ENCODE measurements around the gene RCOR1.

The RCOR1 gene

DNA sequence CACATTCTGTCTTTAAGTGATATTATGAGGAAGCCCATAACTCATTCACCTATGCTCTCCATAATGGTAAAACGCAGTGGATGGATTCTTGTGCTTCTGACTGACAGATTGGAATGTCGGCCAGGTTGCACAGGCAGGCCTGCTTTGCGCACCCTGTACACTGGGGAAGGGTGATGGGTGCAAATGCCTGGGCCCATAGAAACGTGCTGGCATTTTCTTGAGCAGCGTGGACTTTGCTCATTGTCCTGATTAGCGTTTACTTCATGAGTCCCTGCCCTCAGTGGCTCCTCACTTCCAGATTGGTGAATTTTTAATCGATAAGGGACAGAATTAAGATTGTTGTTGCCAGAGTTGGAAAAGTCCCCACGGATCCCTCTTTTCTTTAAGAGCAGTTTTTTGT is 103.9 kb downstream of the RCOR1 start:
- peak overlapping the region; percentile 17 to 76 (median 53) for H3K27ac Mint-ChIP-seq
- H3K4me1 Mint-ChIP-seq = peaks cover 61% of the 10 kb centered on the region
- H3K4me3 Mint-ChIP-seq = no peak overlapping the region
- TF ChIP-seq, protein P1, sequence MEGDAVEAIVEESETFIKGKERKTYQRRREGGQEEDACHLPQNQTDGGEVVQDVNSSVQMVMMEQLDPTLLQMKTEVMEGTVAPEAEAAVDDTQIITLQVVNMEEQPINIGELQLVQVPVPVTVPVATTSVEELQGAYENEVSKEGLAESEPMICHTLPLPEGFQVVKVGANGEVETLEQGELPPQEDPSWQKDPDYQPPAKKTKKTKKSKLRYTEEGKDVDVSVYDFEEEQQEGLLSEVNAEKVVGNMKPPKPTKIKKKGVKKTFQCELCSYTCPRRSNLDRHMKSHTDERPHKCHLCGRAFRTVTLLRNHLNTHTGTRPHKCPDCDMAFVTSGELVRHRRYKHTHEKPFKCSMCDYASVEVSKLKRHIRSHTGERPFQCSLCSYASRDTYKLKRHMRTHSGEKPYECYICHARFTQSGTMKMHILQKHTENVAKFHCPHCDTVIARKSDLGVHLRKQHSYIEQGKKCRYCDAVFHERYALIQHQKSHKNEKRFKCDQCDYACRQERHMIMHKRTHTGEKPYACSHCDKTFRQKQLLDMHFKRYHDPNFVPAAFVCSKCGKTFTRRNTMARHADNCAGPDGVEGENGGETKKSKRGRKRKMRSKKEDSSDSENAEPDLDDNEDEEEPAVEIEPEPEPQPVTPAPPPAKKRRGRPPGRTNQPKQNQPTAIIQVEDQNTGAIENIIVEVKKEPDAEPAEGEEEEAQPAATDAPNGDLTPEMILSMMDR (IDR thresholded peaks at IDR 0.05; ENCODE audit: unreplicated experiment in 3 of 3) = no peak
- H3K27me3 Mint-ChIP-seq (ENCODE audit: low read depth) = no peaks in the 10 kb centered on the region
- H3K9me3 Mint-ChIP-seq = peaks cover 4% of the 10 kb centered on the region
- H3K36me3 Mint-ChIP-seq (ENCODE audit: low read depth) = peaks cover 9% of the 10 kb centered on the region

DNA sequence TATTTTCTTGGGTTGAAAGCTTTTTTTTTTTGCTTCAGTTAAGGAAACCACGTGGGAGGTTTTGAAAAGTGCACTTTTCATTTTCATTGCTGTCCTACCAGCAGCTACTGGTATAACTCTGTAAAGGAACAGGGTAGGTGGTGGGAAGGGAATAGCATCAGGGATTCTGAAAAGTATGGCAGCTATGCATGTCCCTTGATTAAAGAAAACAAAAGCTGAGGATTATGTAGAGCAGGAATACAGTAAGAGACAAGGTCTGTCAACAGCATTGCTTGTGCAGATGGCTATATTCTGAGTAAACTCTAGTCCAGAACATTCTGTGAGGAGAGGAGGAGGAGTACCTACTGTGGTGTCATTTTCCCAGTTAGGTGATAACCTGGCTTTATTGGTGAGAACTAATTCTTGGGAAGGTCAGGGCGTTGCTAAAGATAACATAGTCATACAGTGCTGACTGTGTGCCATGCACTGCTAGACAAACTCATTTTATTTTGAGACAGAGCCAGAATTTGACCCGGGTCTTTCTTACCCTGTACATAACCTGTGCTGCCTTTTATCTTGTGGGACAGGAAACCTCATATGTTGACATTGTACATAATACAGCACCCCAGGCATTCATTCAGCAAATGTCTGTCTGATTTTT is 104.5 kb downstream of the RCOR1 start:
- peak overlapping the region in 1 of 3 experiments; percentile 4 for H3K4me3 Mint-ChIP-seq
- peaks cover 57% of the 10 kb centered on the region for H3K4me1 Mint-ChIP-seq
- no peaks in the 10 kb centered on the region for H3K27me3 Mint-ChIP-seq (ENCODE audit: low read depth)
- peaks cover 4% of the 10 kb centered on the region for H3K9me3 Mint-ChIP-seq
- peak overlapping the region; percentile 12 to 76 (median 57) for H3K27ac Mint-ChIP-seq
- H3K36me3 Mint-ChIP-seq (ENCODE audit: low read depth) = peaks cover 15% of the 10 kb centered on the region
- TF ChIP-seq, protein P1 (IDR thresholded peaks at IDR 0.05; ENCODE audit: unreplicated experiment in 3 of 3) = no peak

DNA sequence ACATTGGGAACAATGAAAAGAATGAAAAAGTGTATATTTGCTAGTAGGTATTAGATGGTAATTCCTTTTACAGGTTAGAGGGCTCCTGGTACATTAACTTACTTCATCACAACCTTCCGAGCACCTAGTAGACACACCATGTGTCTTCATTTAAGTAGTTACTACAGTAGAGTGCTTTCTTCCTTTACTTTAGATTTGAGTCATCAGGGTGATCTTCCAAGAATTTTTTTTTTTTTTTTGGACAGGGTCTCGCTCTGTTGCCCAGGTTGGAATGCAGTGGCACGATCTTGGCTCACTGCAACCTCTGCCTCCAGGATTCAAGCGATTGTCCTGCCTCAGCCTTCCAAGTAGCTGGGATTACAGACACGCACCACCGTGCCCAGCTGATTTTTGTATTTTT is 105.1 kb downstream of the RCOR1 start:
- Mint-ChIP-seq H3K27me3 (ENCODE audit: low read depth) (no peaks in the 10 kb centered on the region), H3K27ac (peak overlapping the region; percentile 12 to 76 (median 57)), H3K36me3 (ENCODE audit: low read depth) (peaks cover 20% of the 10 kb centered on the region), H3K4me1 (peaks cover 52% of the 10 kb centered on the region), H3K4me3 (no peak overlapping the region), H3K9me3 (peaks cover 5% of the 10 kb centered on the region)
- TF ChIP-seq, protein P1 (IDR thresholded peaks at IDR 0.05; ENCODE audit: unreplicated experiment in 3 of 3) = no peak

DNA sequence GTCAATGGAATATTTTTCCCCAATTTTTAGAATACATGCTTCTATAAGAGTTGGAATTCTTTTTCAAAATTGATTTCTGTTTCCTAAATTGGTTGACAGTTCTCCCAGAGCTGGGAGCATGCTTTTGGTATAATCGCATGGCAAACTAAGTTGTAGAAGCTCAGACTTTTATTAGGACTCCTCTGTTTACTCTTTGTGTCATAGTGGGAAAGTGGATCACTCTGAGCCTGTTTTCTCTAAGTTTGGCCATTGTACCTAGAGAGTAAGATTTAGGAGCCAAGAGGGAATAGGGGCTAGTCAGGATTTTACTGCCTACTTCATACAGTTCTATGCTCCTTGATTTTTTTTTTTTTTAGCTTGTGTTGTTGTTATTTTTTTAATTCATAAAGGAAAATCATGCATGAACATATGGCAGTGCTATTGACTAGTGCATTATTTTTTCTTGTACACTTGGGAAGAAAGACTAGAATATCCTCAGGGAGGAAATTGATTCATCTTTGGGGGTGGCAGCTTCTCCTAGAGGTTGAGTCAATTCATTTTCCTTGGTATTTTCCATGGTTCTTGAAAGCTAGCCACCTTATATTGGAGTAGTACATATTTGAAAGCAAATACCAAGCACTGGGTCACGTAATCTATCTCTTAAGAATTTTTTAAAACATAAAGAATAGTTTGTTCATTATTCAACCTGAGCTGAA is 107.1 kb downstream of the RCOR1 start:
- Mint-ChIP-seq H3K4me3 (no peak overlapping the region), H3K27ac (no peak overlapping the region), H3K9me3 (peaks cover 19% of the 10 kb centered on the region), H3K4me1 (peaks cover 34% of the 10 kb centered on the region), H3K27me3 (ENCODE audit: low read depth) (no peaks in the 10 kb centered on the region), H3K36me3 (ENCODE audit: low read depth) (peaks cover 38% of the 10 kb centered on the region)
- TF ChIP-seq, protein P1 (IDR thresholded peaks at IDR 0.05; ENCODE audit: unreplicated experiment in 3 of 3) = no peak

DNA sequence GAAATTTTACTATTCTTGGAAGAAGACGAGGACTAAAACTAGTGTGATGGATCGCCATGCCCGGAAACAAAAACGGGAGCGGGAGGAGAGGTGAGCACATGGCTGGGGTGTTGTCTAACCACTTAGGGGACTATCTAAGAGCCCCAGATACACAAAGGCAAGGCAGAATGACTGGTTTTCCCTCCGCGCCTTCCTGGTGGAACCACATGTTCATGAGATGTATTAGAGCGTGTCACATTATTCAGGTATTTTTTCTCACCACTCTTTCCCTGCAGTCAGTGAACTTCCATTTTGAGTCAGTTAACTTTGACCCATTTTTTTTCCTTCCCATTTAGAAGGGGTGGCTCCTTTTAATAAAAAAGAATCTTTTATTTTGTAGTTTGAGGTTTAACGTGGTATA is 116.0 kb downstream of the RCOR1 start:
- Mint-ChIP-seq H3K27me3 (ENCODE audit: low read depth) (no peaks in the 10 kb centered on the region), H3K4me1 (no peaks in the 10 kb centered on the region), H3K4me3 (no peak overlapping the region), H3K36me3 (ENCODE audit: low read depth) (peaks cover 57% of the 10 kb centered on the region), H3K27ac (no peak overlapping the region), H3K9me3 (peaks cover 13% of the 10 kb centered on the region)
- TF ChIP-seq, protein P1 (IDR thresholded peaks at IDR 0.05; ENCODE audit: unreplicated experiment in 3 of 3) = no peak

DNA sequence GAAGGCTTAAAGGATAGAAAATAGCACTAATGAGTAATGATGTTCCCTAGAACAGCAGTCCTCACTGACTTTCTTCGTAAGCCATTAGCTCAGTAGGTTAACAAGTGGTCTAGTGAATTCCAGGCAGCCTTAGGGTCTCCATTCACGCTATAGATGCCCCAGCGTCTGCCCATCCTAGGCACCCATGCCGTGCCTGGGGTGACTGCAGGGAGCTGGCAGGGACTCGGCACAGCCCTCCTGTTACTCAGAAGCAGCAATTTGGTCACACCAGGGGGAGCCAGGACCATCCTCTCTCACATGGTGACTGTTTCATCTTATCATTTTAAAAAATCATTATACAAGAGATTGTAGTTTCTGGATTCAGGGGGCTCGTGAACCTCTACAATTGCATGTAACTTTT is 118.8 kb downstream of the RCOR1 start:
- H3K9me3 Mint-ChIP-seq = peaks cover 3% of the 10 kb centered on the region
- no peak overlapping the region for H3K27ac Mint-ChIP-seq
- H3K4me1 Mint-ChIP-seq = no peaks in the 10 kb centered on the region
- peaks cover 52% of the 10 kb centered on the region for H3K36me3 Mint-ChIP-seq (ENCODE audit: low read depth)
- TF ChIP-seq, protein P1 (IDR thresholded peaks at IDR 0.05; ENCODE audit: unreplicated experiment in 3 of 3) = no peak
- no peaks in the 10 kb centered on the region for H3K27me3 Mint-ChIP-seq (ENCODE audit: low read depth)
- no peak overlapping the region for H3K4me3 Mint-ChIP-seq
